GM12865 (cell line): ENCODE data around the gene BABAM1.

Experiments used
- DNase-seq: peaks from one replicate; pipeline ENCODE4 v3.0.0; 2010; ENCODE audit warnings: low read depth
- H3K4me3 ChIP-seq: 2 replicates; pipeline ENCODE4 v1.5.1; 2011; ENCODE audit warnings: mild to moderate bottlenecking, low read depth, low read length, control low read depth
- CTCF ChIP-seq: IDR thresholded peaks from 2 replicates; pipeline ENCODE4 v1.5.1; 2011; ENCODE audit warnings: low read length, control low read depth, low read depth, inconsistent platforms; ENCODE audit not compliant: insufficient read depth; ENCODE audit errors: missing control alignments

The BABAM1 gene

GRCh38 chr19:17229890-17230289, 37.4 kb upstream of the BABAM1 start:
- no peak overlapping the region for H3K4me3 ChIP-seq
- no peak for DNase-seq
- TF ChIP-seq CTCF = no peak

GRCh38 chr19:17232258-17232657, 35.0 kb upstream of the BABAM1 start:
- DNase-seq = no peak
- TF ChIP-seq CTCF = no peak
- H3K4me3 ChIP-seq = no peak overlapping the region

- no peak for TF ChIP-seq CTCF
- peak overlapping the region; percentile 86 for H3K4me3 ChIP-seq
- DNase-seq = peak; percentile 71
Measured at GRCh38 chr19:17234911-17235299, 32.3 kb upstream of the BABAM1 start.

- peak; percentile 62 for TF ChIP-seq CTCF
- DNase-seq = peak; percentile 89
- peak overlapping the region; percentile 86 for H3K4me3 ChIP-seq
Measured at GRCh38 chr19:17235300-17235970, 31.8 kb upstream of the BABAM1 start.

- TF ChIP-seq CTCF = no peak
- DNase-seq = no peak
- peak overlapping the region; percentile 86 for H3K4me3 ChIP-seq
Measured at GRCh38 chr19:17235971-17236777, 31.1 kb upstream of the BABAM1 start.

- DNase-seq = no peak
- no peak for TF ChIP-seq CTCF
- no peak overlapping the region for H3K4me3 ChIP-seq
Measured at GRCh38 chr19:17236811-17237543, 30.3 kb upstream of the BABAM1 start.
